Measurements from ENCODE around the gene DHRS7B. TPM values are rescaled to one million over a fixed set of nuclear protein-coding genes. Genes with fewer than 3 reads are reported as not detected.

Gene DHRS7B
- total and polyA plus RNA-seq, 9 of the 15 experiments (the other 6 are each of a cell fraction or from before 2014, with no cell fraction given): 8.0 to 30.7 (median 14.8) TPM

GRCh38 chr17:21217346-21217745 is 90.6 kb downstream of the DHRS7B start:
- no peaks in the 10 kb centered on the region for H3K9me1 ChIP-seq (ENCODE audit: control insufficient read depth, insufficient read depth, low read length)
- H3K27ac ChIP-seq (ENCODE audit: extremely low read depth, low read depth, low read length): no peak overlapping the region
- ATAC-seq: no peak
- peaks cover 17 to 21% of the 10 kb centered on the region in 2 experiments; a peak in 3 of 5 replicates for H3K4me1 ChIP-seq (replicated peaks in 1 of 2; ENCODE audit: control insufficient read depth in 2 of 2, insufficient read depth in 2 of 2, low read length in 2 of 2)
- 0 out of 2 replicates have a peak, but pooled peaks cover 1% of the 10 kb centered on the region for H3K9me3 ChIP-seq (replicated peaks; ENCODE audit: control insufficient read depth, insufficient read depth, low read depth, low read length)
- H3K27me3 ChIP-seq (ENCODE audit: control insufficient read depth in 2 of 2, insufficient read depth in 2 of 2, low read length in 2 of 2): no peaks in the 10 kb centered on the region
- intact Hi-C loops (cut with micrococcal nuclease) (loop anchor here (5.0 kb wide), 1 partner anchor 90 kb away; the partner anchor contains the start of gene DHRS7B), in situ Hi-C loops (cut with MboI) (no loop called here)
- DNase-seq (ENCODE audit: extremely low read depth in 1 of 4, low spot score in 3 of 4): no peak
- ChIA-PET POLR2A (interaction anchor here (0.6 kb wide), 1 partner anchor 80 kb away, joined by 4 read pairs; no protein-coding TSS in a partner anchor), CTCF (ENCODE audit: low intra/inter-chr PET ratio) (no interaction called here)
- BruUV-seq (replicated peaks): no TSS peak
- H3K79me2 ChIP-seq (ENCODE audit: control insufficient read depth, insufficient read depth, low read length): peaks cover 62% of the 10 kb centered on the region
- FAIRE-seq: no peak
- no peaks in the 10 kb centered on the region for H4K20me1 ChIP-seq (replicated peaks; ENCODE audit: control insufficient read depth, insufficient read depth, low read length)
- WGBS (ENCODE audit: insufficient coverage, low coverage, missing lambda C conversion rate): 83% methylated on average over 1 of the region's 1 CpG
- no peak overlapping the region for H3K4me3 ChIP-seq
- no peak overlapping the region for H3K4me2 ChIP-seq (ENCODE audit: insufficient read depth, low read length)
- H3K9ac ChIP-seq (ENCODE audit: insufficient read depth in 1 of 2, low read depth in 2 of 2, low read length in 2 of 2): no peak overlapping the region
- no peak overlapping the region for H2AFZ ChIP-seq (ENCODE audit: low read depth, low read length)
- TF ChIP-seq SAP30 (IDR thresholded peaks at IDR 0.05; ENCODE audit: borderline replicate concordance, insufficient read depth, low read depth, low read length, poor library complexity, severe bottlenecking): no peak
- TF ChIP-seq DPF2 (IDR thresholded peaks at IDR 0.05): no peak
- no peak for TF ChIP-seq SRSF1 (IDR thresholded peaks at IDR 0.05; ENCODE audit: low read depth, low read length)
- no peak for TF ChIP-seq FOXJ2 (tag; IDR thresholded peaks at IDR 0.05)
- TF ChIP-seq RB1 (IDR thresholded peaks at IDR 0.05; ENCODE audit: low read depth): no peak
- peaks cover 38% of the 10 kb centered on the region for H3K36me3 ChIP-seq (ENCODE audit: control insufficient read depth, insufficient read depth, low read length)

GRCh38 chr17:21218101-21218500 is 91.3 kb downstream of the DHRS7B start:
- Histone ChIP-seq H3K9ac (ENCODE audit: insufficient read depth in 1 of 2, low read depth in 2 of 2, low read length in 2 of 2) (no peak overlapping the region), H3K36me3 (ENCODE audit: control insufficient read depth, insufficient read depth, low read length) (peaks cover 35% of the 10 kb centered on the region), H2AFZ (ENCODE audit: low read depth, low read length) (no peak overlapping the region), H3K27me3 (ENCODE audit: control insufficient read depth in 2 of 2, insufficient read depth in 2 of 2, low read length in 2 of 2) (no peaks in the 10 kb centered on the region), H3K4me2 (ENCODE audit: insufficient read depth, low read length) (no peak overlapping the region), H3K4me3 (no peak overlapping the region), H4K20me1 (replicated peaks; ENCODE audit: control insufficient read depth, insufficient read depth, low read length) (no peaks in the 10 kb centered on the region), H3K79me2 (ENCODE audit: control insufficient read depth, insufficient read depth, low read length) (peaks cover 54% of the 10 kb centered on the region), H3K9me1 (ENCODE audit: control insufficient read depth, insufficient read depth, low read length) (no peaks in the 10 kb centered on the region), H3K4me1 (replicated peaks in 1 of 2; ENCODE audit: control insufficient read depth in 2 of 2, insufficient read depth in 2 of 2, low read length in 2 of 2) (peaks cover 17 to 19% of the 10 kb centered on the region in 2 experiments; a peak in 3 of 5 replicates), H3K27ac (ENCODE audit: extremely low read depth, low read depth, low read length) (no peak overlapping the region), H3K9me3 (replicated peaks; ENCODE audit: control insufficient read depth, insufficient read depth, low read depth, low read length) (0 out of 2 replicates have a peak, but pooled peaks cover 1% of the 10 kb centered on the region)
- WGBS (ENCODE audit: insufficient coverage, low coverage, missing lambda C conversion rate): 43% methylated on average over 3 of the region's 3 CpGs
- BruUV-seq (replicated peaks): no TSS peak
- in situ Hi-C loops (cut with MboI): no loop called here
- FAIRE-seq (peak; percentile 55), DNase-seq (ENCODE audit: extremely low read depth in 1 of 4, low spot score in 3 of 4) (peak in 2 of 4 experiments; percentile 28 to 35), ATAC-seq (no peak)
- ChIA-PET POLR2A (no interaction called here), CTCF (ENCODE audit: low intra/inter-chr PET ratio) (no interaction called here)
- intact Hi-C loops (cut with micrococcal nuclease): loop anchor here (5.0 kb wide), 1 partner anchor 91 kb away; the partner anchor contains the start of gene DHRS7B
- TF ChIP-seq ZNF644 (tag; IDR thresholded peaks at IDR 0.05; ENCODE audit: low read depth): no peak
- peak; percentile 37 for TF ChIP-seq CREM (IDR thresholded peaks at IDR 0.05; ENCODE audit: low read depth)
- no peak for TF ChIP-seq MTF1 (CRISPR knock-in tag; IDR thresholded peaks at IDR 0.05; ENCODE audit: borderline replicate concordance)
- no peak for TF ChIP-seq HEY1 (CRISPR knock-in tag; IDR thresholded peaks at IDR 0.05; ENCODE audit: borderline replicate concordance)
- TF ChIP-seq ZNF140 (CRISPR knock-in tag; IDR thresholded peaks at IDR 0.05): no peak
- TF ChIP-seq CTCF (IDR thresholded peaks at IDR 0.05 in 2 of 3, conservative IDR thresholded peaks at IDR 0.05 in 1 of 3; ENCODE audit: insufficient read depth in 2 of 3, low read depth in 1 of 3, low read length in 3 of 3): peak in 2 of 3 experiments; percentile 11 to 35; a peak in 2 of 6 replicates
- no peak for TF ChIP-seq KAT7 (CRISPR knock-in tag; IDR thresholded peaks at IDR 0.05; ENCODE audit: borderline replicate concordance)
- no peak for TF ChIP-seq USF1 (CRISPR knock-in tag; IDR thresholded peaks at IDR 0.05)
- TF ChIP-seq HCFC1 (IDR thresholded peaks at IDR 0.05; ENCODE audit: low read depth, low read length): peak; percentile 82
